ENCODE measurements around the gene KMT2D. TPM values are rescaled to one million over a fixed set of nuclear protein-coding genes. Genes with fewer than 3 reads are reported as not detected.
A peak's percentile ranks its signal among the peaks of the same experiment; 100 is the strongest.

The KMT2D gene
- total and polyA plus RNA-seq, 7 experiments from 2014 or later = 6.6 to 167 (median 142) TPM

GRCh38 chr12:49104822-49105221, 44.2 kb upstream of the KMT2D start:
- H3K9me3 ChIP-seq (ENCODE audit: control insufficient read depth in 2 of 3, low read length in 3 of 3) = no peaks in the 10 kb centered on the region
- peaks cover 0 to 78% (median 10%) of the 10 kb centered on the region in 3 experiments for H3K36me3 ChIP-seq (ENCODE audit: control insufficient read depth in 2 of 3, insufficient read depth in 3 of 3, low read length in 3 of 3)
- intact Hi-C loops (cut with micrococcal nuclease) = no loop called here
- no peak overlapping the region for H3K4me3 ChIP-seq (ENCODE audit: low read length)
- no peak overlapping the region for H3K27ac ChIP-seq (ENCODE audit: low read depth, low read length)
- Mint-ChIP-seq H3K36me3 (peaks cover 9 to 44% (median 17%) of the 10 kb centered on the region in 5 donors), H3K27me3 (no peaks in the 10 kb centered on the region), H3K27ac (no peak overlapping the region), H3K9me3 (no peaks in the 10 kb centered on the region), H3K4me1 (peaks cover 19 to 43% (median 34%) of the 10 kb centered on the region in 7 donors), H3K4me3 (no peak overlapping the region)
- no peaks in the 10 kb centered on the region for H3K27me3 ChIP-seq (ENCODE audit: control insufficient read depth in 2 of 2, insufficient read depth in 2 of 2, low read length in 2 of 2)
- CTCF ChIA-PET = interaction anchor here (1.7 to 2.6 kb wide), 3 partner anchors 13 to 40 kb away, joined by 5 to 9 read pairs (median 6); no protein-coding TSS in a partner anchor
- DNase-seq (no peak), ATAC-seq (no peak)
- POLR2A ChIA-PET = interaction anchor here (0.5 to 1.5 kb wide), 3 partner anchors 26 to 69 kb away, joined by 3 to 10 read pairs (median 5); partner anchors contain the start of gene TUBA1B
- peaks cover 9 to 12% of the 10 kb centered on the region in 2 donors for H3K4me1 ChIP-seq (ENCODE audit: control insufficient read depth in 2 of 2, insufficient read depth in 2 of 2, low read length in 2 of 2)

- H3K27ac Mint-ChIP-seq = peak overlapping the region in 1 of 9 donors; percentile 1
- ChIA-PET CTCF (interaction anchor here (2.8 to 5.9 kb wide), 3 partner anchors 13 to 36 kb away, joined by 12 to 41 read pairs (median 30); no protein-coding TSS in a partner anchor), POLR2A (interaction anchor here (0.8 to 4.6 kb wide), 3 partner anchors 9 to 30 kb away, joined by 3 to 41 read pairs (median 17); partner anchors contain the start of genes LMBR1L and TUBA1B)
- H3K36me3 ChIP-seq (ENCODE audit: control insufficient read depth in 2 of 3, insufficient read depth in 3 of 3, low read length in 3 of 3) = peaks cover 10 to 80% (median 12%) of the 10 kb centered on the region in 3 experiments
- intact Hi-C loops (cut with micrococcal nuclease) = no loop called here
- no peaks in the 10 kb centered on the region for H3K9me3 Mint-ChIP-seq
- ATAC-seq (no peak), DNase-seq (no peak)
- H3K9me3 ChIP-seq (ENCODE audit: control insufficient read depth in 2 of 3, low read length in 3 of 3) = no peaks in the 10 kb centered on the region
- peaks cover under 1 to 5% (median 3%) of the 10 kb centered on the region in 5 donors for H3K27me3 Mint-ChIP-seq
- no peak overlapping the region for H3K4me3 Mint-ChIP-seq
- H3K36me3 Mint-ChIP-seq = peaks cover 9 to 45% (median 22%) of the 10 kb centered on the region in 5 donors
- no peaks in the 10 kb centered on the region for H3K4me1 ChIP-seq (ENCODE audit: control insufficient read depth in 2 of 2, insufficient read depth in 2 of 2, low read length in 2 of 2)
- peaks cover under 1 to 9% (median 6%) of the 10 kb centered on the region in 7 donors for H3K4me1 Mint-ChIP-seq
- H3K4me3 ChIP-seq (ENCODE audit: low read length) = no peak overlapping the region
- H3K27me3 ChIP-seq (ENCODE audit: control insufficient read depth in 2 of 2, insufficient read depth in 2 of 2, low read length in 2 of 2) = no peaks in the 10 kb centered on the region
- H3K27ac ChIP-seq (ENCODE audit: low read depth, low read length) = no peak overlapping the region
These were observed 39.8 kb upstream of the KMT2D start for GRCh38 chr12:49100380-49100779.

GRCh38 chr12:49098703-49099102, 38.1 kb upstream of the KMT2D start:
- Mint-ChIP-seq H3K36me3 (peaks cover 3 to 43% (median 17%) of the 10 kb centered on the region in 5 donors), H3K4me1 (peaks cover 0 to 18% (median 12%) of the 10 kb centered on the region in 7 donors), H3K9me3 (no peaks in the 10 kb centered on the region), H3K27ac (peak overlapping the region in 1 of 9 donors; percentile 23), H3K4me3 (no peak overlapping the region), H3K27me3 (peaks cover 10 to 16% (median 15%) of the 10 kb centered on the region in 5 donors)
- H3K27me3 ChIP-seq (ENCODE audit: control insufficient read depth in 2 of 2, insufficient read depth in 2 of 2, low read length in 2 of 2) = peaks cover 0 to 3% of the 10 kb centered on the region in 2 donors
- H3K36me3 ChIP-seq (ENCODE audit: control insufficient read depth in 2 of 3, insufficient read depth in 3 of 3, low read length in 3 of 3) = peaks cover 10 to 63% (median 12%) of the 10 kb centered on the region in 3 experiments
- peaks cover 9 to 10% of the 10 kb centered on the region in 2 donors for H3K4me1 ChIP-seq (ENCODE audit: control insufficient read depth in 2 of 2, insufficient read depth in 2 of 2, low read length in 2 of 2)
- ChIA-PET POLR2A (interaction anchor here (0.5 to 4.6 kb wide), 9 partner anchors 9 to 307 kb away, joined by 3 to 41 read pairs (median 4); partner anchors contain the start of genes KMT2D, LMBR1L, TUBA1A and TUBA1B), CTCF (interaction anchor here (0.7 to 5.9 kb wide), 13 partner anchors 11 to 137 kb away, joined by 3 to 41 read pairs (median 4); partner anchors contain the start of genes LMBR1L and TUBA1A)
- intact Hi-C loops (cut with micrococcal nuclease) = loop anchor here (1.0 kb wide), 3 partner anchors 10 to 34 kb away; partner anchors contain the start of gene LMBR1L (in 1 of the 2)
- no peaks in the 10 kb centered on the region for H3K9me3 ChIP-seq (ENCODE audit: control insufficient read depth in 2 of 3, low read length in 3 of 3)
- H3K27ac ChIP-seq (ENCODE audit: low read depth, low read length) = no peak overlapping the region
- DNase-seq (no peak), ATAC-seq (no peak)
- H3K4me3 ChIP-seq (ENCODE audit: low read length) = no peak overlapping the region

- intact Hi-C loops (cut with micrococcal nuclease) = loop anchor here (1.0 kb wide), 3 partner anchors 10 to 34 kb away; partner anchors contain the start of gene LMBR1L (in 1 of the 2)
- Mint-ChIP-seq H3K9me3 (no peaks in the 10 kb centered on the region), H3K4me1 (peaks cover 0 to 22% (median 16%) of the 10 kb centered on the region in 7 donors)
These were observed 37.4 kb upstream of the KMT2D start for GRCh38 chr12:49098035-49098451.

GRCh38 chr12:49097381-49097780, 36.8 kb upstream of the KMT2D start:
- Mint-ChIP-seq H3K4me3 (no peak overlapping the region), H3K9me3 (no peaks in the 10 kb centered on the region), H3K27me3 (peaks cover 19 to 29% (median 25%) of the 10 kb centered on the region in 5 donors), H3K36me3 (peaks cover 0 to 35% (median 15%) of the 10 kb centered on the region in 5 donors), H3K27ac (no peak overlapping the region), H3K4me1 (peaks cover 2 to 26% (median 19%) of the 10 kb centered on the region in 7 donors)
- ChIA-PET CTCF (interaction anchor here (1.0 to 5.9 kb wide), 8 partner anchors 9 to 133 kb away, joined by 3 to 41 read pairs (median 6); partner anchors contain the start of genes LMBR1L and TUBA1A), POLR2A (interaction anchor here (1.0 to 4.6 kb wide), 6 partner anchors 8 to 91 kb away, joined by 3 to 41 read pairs (median 13); partner anchors contain the start of genes LMBR1L, TUBA1A and TUBA1B)
- Histone ChIP-seq H3K27ac (ENCODE audit: low read depth, low read length) (no peak overlapping the region), H3K9me3 (ENCODE audit: control insufficient read depth in 2 of 3, low read length in 3 of 3) (no peaks in the 10 kb centered on the region), H3K27me3 (ENCODE audit: control insufficient read depth in 2 of 2, insufficient read depth in 2 of 2, low read length in 2 of 2) (peaks cover 4 to 10% of the 10 kb centered on the region in 2 donors), H3K36me3 (ENCODE audit: control insufficient read depth in 2 of 3, insufficient read depth in 3 of 3, low read length in 3 of 3) (peaks cover 10 to 50% (median 12%) of the 10 kb centered on the region in 3 experiments), H3K4me3 (ENCODE audit: low read length) (no peak overlapping the region), H3K4me1 (ENCODE audit: control insufficient read depth in 2 of 2, insufficient read depth in 2 of 2, low read length in 2 of 2) (peaks cover 9 to 12% of the 10 kb centered on the region in 2 donors)
- DNase-seq = no peak
- no peak for ATAC-seq
- intact Hi-C loops (cut with micrococcal nuclease) = no loop called here

More at GRCh38 chr12:49098035-49098451, 37.4 kb upstream of the KMT2D start:
- H3K4me1 ChIP-seq (ENCODE audit: control insufficient read depth in 2 of 2, insufficient read depth in 2 of 2, low read length in 2 of 2) = peaks cover 9 to 10% of the 10 kb centered on the region in 2 donors
- no peak overlapping the region for H3K4me3 ChIP-seq (ENCODE audit: low read length)
- no peaks in the 10 kb centered on the region for H3K9me3 ChIP-seq (ENCODE audit: control insufficient read depth in 2 of 3, low read length in 3 of 3)
- DNase-seq (peak; percentile 38 to 65 (median 58)), ATAC-seq (peak; percentile 78)
- H3K27me3 ChIP-seq (ENCODE audit: control insufficient read depth in 2 of 2, insufficient read depth in 2 of 2, low read length in 2 of 2) = peaks cover 4 to 6% of the 10 kb centered on the region in 2 donors
- H3K27ac ChIP-seq (ENCODE audit: low read depth, low read length) = no peak overlapping the region
- Mint-ChIP-seq H3K36me3 (peaks cover 0 to 39% (median 15%) of the 10 kb centered on the region in 5 donors), H3K4me3 (no peak overlapping the region), H3K27me3 (peaks cover 14 to 23% (median 21%) of the 10 kb centered on the region in 5 donors), H3K27ac (peak overlapping the region in 2 of 9 donors; percentile 23 to 51)
- ChIA-PET POLR2A (interaction anchor here (0.6 to 4.6 kb wide), 7 partner anchors 9 to 90 kb away, joined by 3 to 41 read pairs (median 6); partner anchors contain the start of genes KMT2D, LMBR1L, TUBA1A and TUBA1B), CTCF (interaction anchor here (0.7 to 5.9 kb wide), 11 partner anchors 9 to 137 kb away, joined by 3 to 41 read pairs (median 4); partner anchors contain the start of gene LMBR1L)
- peaks cover 10 to 57% (median 12%) of the 10 kb centered on the region in 3 experiments for H3K36me3 ChIP-seq (ENCODE audit: control insufficient read depth in 2 of 3, insufficient read depth in 3 of 3, low read length in 3 of 3)

GRCh38 chr12:49094975-49095365, 34.4 kb upstream of the KMT2D start:
- Histone ChIP-seq H3K36me3 (ENCODE audit: control insufficient read depth in 2 of 3, insufficient read depth in 3 of 3, low read length in 3 of 3) (peaks cover 0 to 26% (median 12%) of the 10 kb centered on the region in 3 experiments), H3K4me3 (ENCODE audit: low read length) (no peak overlapping the region), H3K9me3 (ENCODE audit: control insufficient read depth in 2 of 3, low read length in 3 of 3) (no peaks in the 10 kb centered on the region), H3K27ac (ENCODE audit: low read depth, low read length) (no peak overlapping the region), H3K27me3 (ENCODE audit: control insufficient read depth in 2 of 2, insufficient read depth in 2 of 2, low read length in 2 of 2) (peaks cover 4 to 28% of the 10 kb centered on the region in 2 donors), H3K4me1 (ENCODE audit: control insufficient read depth in 2 of 2, insufficient read depth in 2 of 2, low read length in 2 of 2) (peaks cover 27 to 33% of the 10 kb centered on the region in 2 donors)
- ChIA-PET CTCF (interaction anchor here (0.8 to 1.7 kb wide), 5 partner anchors 9 to 140 kb away, joined by 3 to 7 read pairs (median 4); partner anchors contain the start of genes RHEBL1 and TUBA1B), POLR2A (interaction anchor here (0.6 to 4.4 kb wide), 3 partner anchors 15 to 243 kb away, joined by 7 to 21 read pairs (median 10); partner anchors contain the start of genes DDX23, LMBR1L and TUBA1B)
- Mint-ChIP-seq H3K4me1 (peaks cover 22 to 49% (median 39%) of the 10 kb centered on the region in 7 donors), H3K36me3 (peaks cover 0 to 15% (median 7%) of the 10 kb centered on the region in 5 donors), H3K27me3 (peaks cover 41 to 52% (median 48%) of the 10 kb centered on the region in 5 donors), H3K27ac (peak overlapping the region in 2 of 9 donors; percentile 20 to 50), H3K9me3 (peaks cover 0 to 2% (median 0%) of the 10 kb centered on the region in 11 donors), H3K4me3 (peak overlapping the region in 6 of 10 donors; percentile 1 to 58 (median 15))
- intact Hi-C loops (cut with micrococcal nuclease) = loop anchor here in 1 of 2 donors (1.0 to 5.0 kb wide), 2 partner anchors 8 to 252 kb away; partner anchors contain the start of gene DNAJC22
- no peak for ATAC-seq
- DNase-seq = no peak

All from naive thymus-derived CD4-positive, alpha-beta T cell (primary cell).